ENCODE measurements around the gene TSPAN4. TPM values are rescaled to one million over a fixed set of nuclear protein-coding genes. Genes with fewer than 3 reads are reported as not detected.

The TSPAN4 gene
- total RNA-seq, 3 donors from 2014 or later (not counting 1 experiment from before 2014, with no cell fraction given) = 11.2 to 18.6 (median 14.6) TPM

DNA sequence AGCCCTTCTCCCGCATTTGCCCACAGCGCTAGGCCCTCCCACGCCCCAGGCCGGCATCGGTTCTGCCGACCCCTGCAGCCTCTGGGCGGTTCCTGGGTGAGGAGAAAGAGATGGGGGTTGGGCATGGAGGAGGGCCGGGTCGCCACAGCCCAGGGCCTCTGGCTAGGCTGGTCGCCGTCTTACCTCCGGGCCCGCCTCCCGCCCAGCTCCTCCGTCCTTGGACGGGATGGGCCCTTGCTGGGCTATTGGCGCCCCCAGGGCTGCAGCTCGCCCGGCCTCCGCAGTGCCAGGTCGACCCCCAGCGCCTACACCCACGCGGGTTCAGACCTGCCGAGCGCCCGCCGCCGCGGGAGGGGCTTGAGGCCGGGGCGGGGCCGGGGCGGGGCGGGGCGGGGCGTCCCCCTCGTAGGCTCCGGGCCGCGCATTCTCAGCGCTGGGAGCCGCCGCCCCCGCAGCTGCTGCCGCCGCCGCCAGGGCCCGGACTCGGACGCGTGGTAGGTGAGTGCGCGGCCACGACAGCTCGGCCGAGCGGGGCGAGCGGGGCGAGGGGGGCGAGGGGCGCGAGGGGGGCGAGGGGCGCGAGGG lies 10.0 kb upstream of the TSPAN4 start, which contains the start of gene CD151:
TSS of gene CD151 (plus strand) at position 424 of the 585 bp plus-strand sequence. CDS start 3,118 bp downstream, outside the sequence.
- WGBS (ENCODE audit: insufficient coverage) = 3% methylated on average over 67 of the region's 67 CpGs
- intact Hi-C loops (cut with micrococcal nuclease) = no loop called here
- H3K4me3 Mint-ChIP-seq = peak within 1 kb of the TSS; percentile 81

DNA sequence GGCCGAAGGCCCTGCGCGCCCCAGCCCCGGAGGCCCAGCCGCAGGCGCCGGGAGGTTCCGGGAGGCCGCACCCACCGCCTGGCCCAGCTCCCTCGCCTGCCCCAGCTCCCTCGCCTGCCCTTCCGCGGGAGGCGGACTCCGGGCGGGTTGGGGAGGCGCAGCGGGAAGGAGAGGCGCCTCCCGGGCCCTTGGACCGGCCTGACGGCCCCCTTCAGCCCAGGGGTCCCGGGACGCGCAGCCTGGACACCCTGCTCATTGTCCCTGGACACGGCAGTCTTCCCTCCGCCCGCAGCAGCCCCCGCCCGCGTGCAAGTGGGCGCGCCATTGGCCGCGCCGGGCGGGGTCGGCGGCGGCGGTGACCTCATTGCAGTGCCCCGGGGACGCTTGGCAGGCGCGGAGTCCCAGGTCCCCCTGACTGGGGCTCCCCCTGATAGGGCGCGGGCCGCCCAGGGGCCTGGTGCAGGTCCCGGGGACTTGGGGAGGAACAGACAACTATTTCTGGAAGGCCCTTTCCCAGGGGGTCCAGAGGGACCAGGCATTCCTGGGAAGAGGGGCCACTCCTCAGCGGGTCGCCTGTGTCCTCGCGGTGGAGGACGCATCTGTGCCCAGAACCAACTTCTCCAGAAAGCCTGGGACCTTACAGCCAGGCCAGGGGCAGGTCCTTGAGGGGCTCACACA lies 9.4 kb upstream of the TSPAN4 start:
- peaks cover 7 to 40% of the 10 kb centered on the region in 2 donors for H3K4me1 Mint-ChIP-seq
- Histone ChIP-seq H3K4me1 (ENCODE audit: control insufficient read depth, insufficient read depth, low read length) (peaks cover 83% of the 10 kb centered on the region), H3K27me3 (ENCODE audit: control insufficient read depth, insufficient read depth, low read length) (peaks cover 17% of the 10 kb centered on the region), H3K4me3 (ENCODE audit: low read length) (peak overlapping the region; percentile 23), H3K9me3 (ENCODE audit: control insufficient read depth, insufficient read depth, low read length) (no peaks in the 10 kb centered on the region), H3K27ac (ENCODE audit: low read length) (no peak overlapping the region), H3K36me3 (ENCODE audit: control insufficient read depth, insufficient read depth, low read length) (peaks cover under 1% of the 10 kb centered on the region)
- H3K36me3 Mint-ChIP-seq = no peaks in the 10 kb centered on the region
- peak overlapping the region; percentile 62 for H3K4me3 Mint-ChIP-seq
- TF ChIP-seq, protein P1, sequence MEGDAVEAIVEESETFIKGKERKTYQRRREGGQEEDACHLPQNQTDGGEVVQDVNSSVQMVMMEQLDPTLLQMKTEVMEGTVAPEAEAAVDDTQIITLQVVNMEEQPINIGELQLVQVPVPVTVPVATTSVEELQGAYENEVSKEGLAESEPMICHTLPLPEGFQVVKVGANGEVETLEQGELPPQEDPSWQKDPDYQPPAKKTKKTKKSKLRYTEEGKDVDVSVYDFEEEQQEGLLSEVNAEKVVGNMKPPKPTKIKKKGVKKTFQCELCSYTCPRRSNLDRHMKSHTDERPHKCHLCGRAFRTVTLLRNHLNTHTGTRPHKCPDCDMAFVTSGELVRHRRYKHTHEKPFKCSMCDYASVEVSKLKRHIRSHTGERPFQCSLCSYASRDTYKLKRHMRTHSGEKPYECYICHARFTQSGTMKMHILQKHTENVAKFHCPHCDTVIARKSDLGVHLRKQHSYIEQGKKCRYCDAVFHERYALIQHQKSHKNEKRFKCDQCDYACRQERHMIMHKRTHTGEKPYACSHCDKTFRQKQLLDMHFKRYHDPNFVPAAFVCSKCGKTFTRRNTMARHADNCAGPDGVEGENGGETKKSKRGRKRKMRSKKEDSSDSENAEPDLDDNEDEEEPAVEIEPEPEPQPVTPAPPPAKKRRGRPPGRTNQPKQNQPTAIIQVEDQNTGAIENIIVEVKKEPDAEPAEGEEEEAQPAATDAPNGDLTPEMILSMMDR (IDR thresholded peaks at IDR 0.05) = no peak
- ATAC-seq (peak; percentile 40 to 60 (median 48)), DNase-seq (peak in 1 of 2 donors; percentile 62)
- whole genome bisulfite sequencing (ENCODE audit: insufficient coverage) = 2% methylated on average over 55 of the region's 55 CpGs
- no peaks in the 10 kb centered on the region for H3K9me3 Mint-ChIP-seq
- H3K27ac Mint-ChIP-seq = peak overlapping the region in 1 of 2 donors; percentile 48
- H3K27me3 Mint-ChIP-seq (ENCODE audit: low read depth in 2 of 2) = peaks cover 8 to 27% of the 10 kb centered on the region in 2 donors
- intact Hi-C loops (cut with micrococcal nuclease) = no loop called here

More for the DNA sequence above, 10.0 kb upstream of the TSPAN4 start, which contains the start of gene CD151:
- Histone ChIP-seq H3K9me3 (ENCODE audit: control insufficient read depth, insufficient read depth, low read length) (no peaks in the 10 kb centered on the region), H3K4me1 (ENCODE audit: control insufficient read depth, insufficient read depth, low read length) (peaks cover 83% of the 10 kb centered on the region), H3K27me3 (ENCODE audit: control insufficient read depth, insufficient read depth, low read length) (peaks cover 19% of the 10 kb centered on the region), H3K27ac (ENCODE audit: low read length) (no peak within 1 kb of the TSS), H3K36me3 (ENCODE audit: control insufficient read depth, insufficient read depth, low read length) (no peaks in the 10 kb centered on the region), H3K4me3 (ENCODE audit: low read length) (peak within 1 kb of the TSS; percentile 23)
- Mint-ChIP-seq H3K36me3 (no peaks in the 10 kb centered on the region), H3K4me1 (peaks cover 4 to 41% of the 10 kb centered on the region in 2 donors), H3K9me3 (no peaks in the 10 kb centered on the region), H3K27ac (peak within 1 kb of the TSS in 1 of 2 donors; percentile 48), H3K27me3 (ENCODE audit: low read depth in 2 of 2) (peaks cover 8 to 32% of the 10 kb centered on the region in 2 donors)
- DNase-seq (peak in 1 of 2 donors; percentile 76), ATAC-seq (peak; percentile 54 to 72 (median 60))
- TF ChIP-seq, protein P1 (IDR thresholded peaks at IDR 0.05) = no peak

DNA sequence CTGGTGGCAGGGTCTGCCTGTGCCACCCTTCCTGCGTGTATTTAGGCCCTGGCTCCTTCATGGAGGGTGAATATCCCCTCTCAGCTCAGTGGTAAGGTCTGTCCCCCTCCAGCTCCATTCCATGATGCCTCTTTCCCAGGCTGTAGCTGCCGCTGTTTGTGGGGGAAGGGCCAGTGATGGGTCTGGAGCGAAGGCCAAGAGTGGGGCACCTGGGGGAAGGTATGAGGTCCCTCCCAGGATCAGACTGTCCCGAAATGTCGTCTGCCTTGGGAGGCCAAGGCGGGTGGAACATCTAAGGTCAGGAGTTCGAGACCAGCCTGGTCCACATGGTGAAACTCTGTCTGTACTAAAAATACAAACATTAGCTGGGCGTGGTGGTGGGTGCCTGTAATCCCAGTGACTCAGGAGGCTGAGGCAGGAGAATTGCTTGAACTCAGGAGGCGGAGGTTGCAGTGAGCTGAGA lies 8.8 kb upstream of the TSPAN4 start:
- Histone ChIP-seq H3K4me3 (ENCODE audit: low read length) (peak overlapping the region; percentile 23), H3K4me1 (ENCODE audit: control insufficient read depth, insufficient read depth, low read length) (peaks cover 83% of the 10 kb centered on the region), H3K27ac (ENCODE audit: low read length) (no peak overlapping the region), H3K27me3 (ENCODE audit: control insufficient read depth, insufficient read depth, low read length) (peaks cover 11% of the 10 kb centered on the region), H3K9me3 (ENCODE audit: control insufficient read depth, insufficient read depth, low read length) (no peaks in the 10 kb centered on the region), H3K36me3 (ENCODE audit: control insufficient read depth, insufficient read depth, low read length) (peaks cover 6% of the 10 kb centered on the region)
- ATAC-seq = no peak
- TF ChIP-seq, protein P1 (IDR thresholded peaks at IDR 0.05) = no peak
- H3K36me3 Mint-ChIP-seq = no peaks in the 10 kb centered on the region
- 83% methylated on average over 9 of the region's 9 CpGs for WGBS (ENCODE audit: insufficient coverage)
- no peak for DNase-seq
- intact Hi-C loops (cut with micrococcal nuclease) = no loop called here
- H3K4me1 Mint-ChIP-seq = peaks cover 7 to 36% of the 10 kb centered on the region in 2 donors
- H3K27me3 Mint-ChIP-seq (ENCODE audit: low read depth in 2 of 2) = peaks cover 8 to 22% of the 10 kb centered on the region in 2 donors
- peak overlapping the region; percentile 62 for H3K4me3 Mint-ChIP-seq
- H3K27ac Mint-ChIP-seq = peak overlapping the region in 1 of 2 donors; percentile 48
- no peaks in the 10 kb centered on the region for H3K9me3 Mint-ChIP-seq
